HFFc6 (cell line): ENCODE results near the gene PPP1R12B. TPM values are rescaled to one million over a fixed set of nuclear protein-coding genes. Genes with fewer than 3 reads are reported as not detected.

ENCODE experiments used
- total RNA-seq, 6 experiments: library from RNA; stranded (reverse); fragmentation: NEBNext Ultra II Directional; extraction: Animal tissue kit (Norgen Biotek cat#: 25700); gene quantifications; 2 replicates in 1 of 6; 3 replicates in 5 of 6; pipeline ENCODE4 v1.2.3, GENCODE V29; 2021

The PPP1R12B gene
- total RNA-seq, 6 experiments from 2014 or later = 5.3 to 9.9 (median 6.9) TPM

Other genes with a start within 250 kb of the PPP1R12B start
- not detected for gene GPR37L1, start 225.8 kb upstream of the PPP1R12B start, total RNA-seq
- gene ARL8A, start 204.0 kb upstream of the PPP1R12B start, total RNA-seq = 10 to 100 TPM; 44.6 to 60.7 (median 48.6) TPM
- not detected for gene PTPN7, start 188.1 kb upstream of the PPP1R12B start, total RNA-seq
- gene LGR6, start 154.9 kb upstream of the PPP1R12B start, total RNA-seq = not detected
- 10 to 100 TPM; 17.5 to 47.5 (median 40.3) TPM for gene UBE2T, start 6.8 kb upstream of the PPP1R12B start, total RNA-seq